H1 (cell line): ENCODE results near the gene GLG1. TPM values are rescaled to one million over a fixed set of nuclear protein-coding genes. Genes with fewer than 3 reads are reported as not detected.

Source experiments
- CBX5 ChIP-seq: fragments of 300-800, 300-1000 bp; sonication (generic); IDR thresholded peaks from 2 replicates; pipeline ENCODE4 v1.7.1; 2016; ENCODE audit warnings: antibody characterized with exemption, low read length, low read depth
- E2F6 ChIP-seq: IDR thresholded peaks from 2 replicates; pipeline ENCODE4 v1.6.1; 2012; ENCODE audit warnings: inconsistent platforms
- EP300 ChIP-seq, 2 experiments: IDR thresholded peaks; 1 replicate in 1 of 2; 2 replicates in 1 of 2; pipeline ENCODE4 v1.6.1; 2011 to 2012; ENCODE audit warnings: low read depth in 2 of 2, low read length in 2 of 2, mild to moderate bottlenecking in 2 of 2, borderline replicate concordance in 1 of 2, inconsistent platforms in 1 of 2, moderate library complexity in 1 of 2
- GTF2F1 ChIP-seq: IDR thresholded peaks from 2 replicates; pipeline ENCODE4 v1.6.1; 2012; ENCODE audit warnings: low read depth, low read length, improper control_type of control experiment, borderline replicate concordance
- KDM5A ChIP-seq: fragments of 200-600 bp; IDR thresholded peaks from 2 replicates; pipeline ENCODE4 v1.7.1; 2012; ENCODE audit warnings: mild to moderate bottlenecking, low read length, inconsistent platforms, mixed read lengths
- polyA plus RNA-seq, 7 experiments: library from polyadenylated mRNA; depleted of rRNA in 3 of 7; stranded (reverse) in 5 of 7; unstranded in 2 of 7; fragments of >200 nt in 5 of 7; fragments of 200-250 nt in 2 of 7; gene quantifications; 1 replicate in 5 of 7; 2 replicates in 1 of 7; 4 replicates in 1 of 7; pipeline versions ENCODE4 v1.2.1 to v1.2.3, GENCODE V29; 2011 to 2013; ENCODE audit warnings: missing spikeins in 2 of 7, mixed read lengths in 2 of 7
- total RNA-seq: library from RNA; stranded (reverse); fragmentation: NEBNext Ultra II Directional; extraction: Animal tissue kit (Norgen Biotek cat#: 25700); gene quantifications from 2 replicates; pipeline ENCODE4 v1.2.1, GENCODE V29; 2021
- TF ChIP-seq, protein P1 (sequence below): fragments of 300-600 bp; sonication (generic); IDR thresholded peaks from 2 replicates; pipeline ENCODE4 v1.7.1; 2012; ENCODE audit warnings: low read length, moderate library complexity, mild to moderate bottlenecking, inconsistent platforms; ENCODE audit not compliant: insufficient replicate concordance
- TF ChIP-seq, protein P2 (sequence below): IDR thresholded peaks from 2 replicates; pipeline ENCODE4 v1.6.1; 2012; ENCODE audit warnings: low read length, inconsistent platforms

GLG1 gene
- total and polyA plus RNA-seq, 2 of the 8 experiments (the other 6 are each of a cell fraction or from before 2014, with no cell fraction given), result 53.4 to 139 TPM

GRCh38 chr16:74497761-74498160 lies 109.2 kb downstream of the GLG1 start (continued):
- TF ChIP-seq, protein P1, sequence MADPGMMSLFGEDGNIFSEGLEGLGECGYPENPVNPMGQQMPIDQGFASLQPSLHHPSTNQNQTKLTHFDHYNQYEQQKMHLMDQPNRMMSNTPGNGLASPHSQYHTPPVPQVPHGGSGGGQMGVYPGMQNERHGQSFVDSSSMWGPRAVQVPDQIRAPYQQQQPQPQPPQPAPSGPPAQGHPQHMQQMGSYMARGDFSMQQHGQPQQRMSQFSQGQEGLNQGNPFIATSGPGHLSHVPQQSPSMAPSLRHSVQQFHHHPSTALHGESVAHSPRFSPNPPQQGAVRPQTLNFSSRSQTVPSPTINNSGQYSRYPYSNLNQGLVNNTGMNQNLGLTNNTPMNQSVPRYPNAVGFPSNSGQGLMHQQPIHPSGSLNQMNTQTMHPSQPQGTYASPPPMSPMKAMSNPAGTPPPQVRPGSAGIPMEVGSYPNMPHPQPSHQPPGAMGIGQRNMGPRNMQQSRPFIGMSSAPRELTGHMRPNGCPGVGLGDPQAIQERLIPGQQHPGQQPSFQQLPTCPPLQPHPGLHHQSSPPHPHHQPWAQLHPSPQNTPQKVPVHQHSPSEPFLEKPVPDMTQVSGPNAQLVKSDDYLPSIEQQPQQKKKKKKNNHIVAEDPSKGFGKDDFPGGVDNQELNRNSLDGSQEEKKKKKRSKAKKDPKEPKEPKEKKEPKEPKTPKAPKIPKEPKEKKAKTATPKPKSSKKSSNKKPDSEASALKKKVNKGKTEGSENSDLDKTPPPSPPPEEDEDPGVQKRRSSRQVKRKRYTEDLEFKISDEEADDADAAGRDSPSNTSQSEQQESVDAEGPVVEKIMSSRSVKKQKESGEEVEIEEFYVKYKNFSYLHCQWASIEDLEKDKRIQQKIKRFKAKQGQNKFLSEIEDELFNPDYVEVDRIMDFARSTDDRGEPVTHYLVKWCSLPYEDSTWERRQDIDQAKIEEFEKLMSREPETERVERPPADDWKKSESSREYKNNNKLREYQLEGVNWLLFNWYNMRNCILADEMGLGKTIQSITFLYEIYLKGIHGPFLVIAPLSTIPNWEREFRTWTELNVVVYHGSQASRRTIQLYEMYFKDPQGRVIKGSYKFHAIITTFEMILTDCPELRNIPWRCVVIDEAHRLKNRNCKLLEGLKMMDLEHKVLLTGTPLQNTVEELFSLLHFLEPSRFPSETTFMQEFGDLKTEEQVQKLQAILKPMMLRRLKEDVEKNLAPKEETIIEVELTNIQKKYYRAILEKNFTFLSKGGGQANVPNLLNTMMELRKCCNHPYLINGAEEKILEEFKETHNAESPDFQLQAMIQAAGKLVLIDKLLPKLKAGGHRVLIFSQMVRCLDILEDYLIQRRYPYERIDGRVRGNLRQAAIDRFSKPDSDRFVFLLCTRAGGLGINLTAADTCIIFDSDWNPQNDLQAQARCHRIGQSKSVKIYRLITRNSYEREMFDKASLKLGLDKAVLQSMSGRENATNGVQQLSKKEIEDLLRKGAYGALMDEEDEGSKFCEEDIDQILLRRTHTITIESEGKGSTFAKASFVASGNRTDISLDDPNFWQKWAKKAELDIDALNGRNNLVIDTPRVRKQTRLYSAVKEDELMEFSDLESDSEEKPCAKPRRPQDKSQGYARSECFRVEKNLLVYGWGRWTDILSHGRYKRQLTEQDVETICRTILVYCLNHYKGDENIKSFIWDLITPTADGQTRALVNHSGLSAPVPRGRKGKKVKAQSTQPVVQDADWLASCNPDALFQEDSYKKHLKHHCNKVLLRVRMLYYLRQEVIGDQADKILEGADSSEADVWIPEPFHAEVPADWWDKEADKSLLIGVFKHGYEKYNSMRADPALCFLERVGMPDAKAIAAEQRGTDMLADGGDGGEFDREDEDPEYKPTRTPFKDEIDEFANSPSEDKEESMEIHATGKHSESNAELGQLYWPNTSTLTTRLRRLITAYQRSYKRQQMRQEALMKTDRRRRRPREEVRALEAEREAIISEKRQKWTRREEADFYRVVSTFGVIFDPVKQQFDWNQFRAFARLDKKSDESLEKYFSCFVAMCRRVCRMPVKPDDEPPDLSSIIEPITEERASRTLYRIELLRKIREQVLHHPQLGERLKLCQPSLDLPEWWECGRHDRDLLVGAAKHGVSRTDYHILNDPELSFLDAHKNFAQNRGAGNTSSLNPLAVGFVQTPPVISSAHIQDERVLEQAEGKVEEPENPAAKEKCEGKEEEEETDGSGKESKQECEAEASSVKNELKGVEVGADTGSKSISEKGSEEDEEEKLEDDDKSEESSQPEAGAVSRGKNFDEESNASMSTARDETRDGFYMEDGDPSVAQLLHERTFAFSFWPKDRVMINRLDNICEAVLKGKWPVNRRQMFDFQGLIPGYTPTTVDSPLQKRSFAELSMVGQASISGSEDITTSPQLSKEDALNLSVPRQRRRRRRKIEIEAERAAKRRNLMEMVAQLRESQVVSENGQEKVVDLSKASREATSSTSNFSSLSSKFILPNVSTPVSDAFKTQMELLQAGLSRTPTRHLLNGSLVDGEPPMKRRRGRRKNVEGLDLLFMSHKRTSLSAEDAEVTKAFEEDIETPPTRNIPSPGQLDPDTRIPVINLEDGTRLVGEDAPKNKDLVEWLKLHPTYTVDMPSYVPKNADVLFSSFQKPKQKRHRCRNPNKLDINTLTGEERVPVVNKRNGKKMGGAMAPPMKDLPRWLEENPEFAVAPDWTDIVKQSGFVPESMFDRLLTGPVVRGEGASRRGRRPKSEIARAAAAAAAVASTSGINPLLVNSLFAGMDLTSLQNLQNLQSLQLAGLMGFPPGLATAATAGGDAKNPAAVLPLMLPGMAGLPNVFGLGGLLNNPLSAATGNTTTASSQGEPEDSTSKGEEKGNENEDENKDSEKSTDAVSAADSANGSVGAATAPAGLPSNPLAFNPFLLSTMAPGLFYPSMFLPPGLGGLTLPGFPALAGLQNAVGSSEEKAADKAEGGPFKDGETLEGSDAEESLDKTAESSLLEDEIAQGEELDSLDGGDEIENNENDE, result no peak
- TF ChIP-seq GTF2F1 (no peak), CBX5 (no peak), E2F6 (no peak), EP300 (IDR thresholded peaks at IDR 0.05; ENCODE audit: borderline replicate concordance in 1 of 2, low read depth in 2 of 2, low read length in 2 of 2) (no peak), KDM5A (no peak)
- TF ChIP-seq, protein P2, sequence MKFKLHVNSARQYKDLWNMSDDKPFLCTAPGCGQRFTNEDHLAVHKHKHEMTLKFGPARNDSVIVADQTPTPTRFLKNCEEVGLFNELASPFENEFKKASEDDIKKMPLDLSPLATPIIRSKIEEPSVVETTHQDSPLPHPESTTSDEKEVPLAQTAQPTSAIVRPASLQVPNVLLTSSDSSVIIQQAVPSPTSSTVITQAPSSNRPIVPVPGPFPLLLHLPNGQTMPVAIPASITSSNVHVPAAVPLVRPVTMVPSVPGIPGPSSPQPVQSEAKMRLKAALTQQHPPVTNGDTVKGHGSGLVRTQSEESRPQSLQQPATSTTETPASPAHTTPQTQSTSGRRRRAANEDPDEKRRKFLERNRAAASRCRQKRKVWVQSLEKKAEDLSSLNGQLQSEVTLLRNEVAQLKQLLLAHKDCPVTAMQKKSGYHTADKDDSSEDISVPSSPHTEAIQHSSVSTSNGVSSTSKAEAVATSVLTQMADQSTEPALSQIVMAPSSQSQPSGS, result no peak
